Peyer's patch (tissue), 4 donors: ENCODE data around the gene PKD2L1. TPM values are rescaled to one million over a fixed set of nuclear protein-coding genes. Genes with fewer than 3 reads are reported as not detected.
"Not testable (repeated sequence)": the region's sequence is repeated elsewhere in the genome, so short reads cannot be mapped to it uniquely, and the experiment has no call there.

ENCODE experiments used
- DNase-seq, 3 donors: peaks; one replicate each; pipeline ENCODE4 v3.0.0-alpha.2; 2017 to 2019
- H3K27ac ChIP-seq, 4 donors: fragments of 200-600 bp; sonication (generic); one replicate each; pipeline ENCODE4 v1.5.1; 2016 to 2019
- H3K27me3 ChIP-seq, 2 donors: fragments of 200-600 bp; sonication (generic); one replicate each; pipeline ENCODE4 v1.5.1; 2019
- H3K36me3 ChIP-seq, 3 donors: fragments of 200-600 bp; sonication (generic); one replicate each; pipeline ENCODE4 v1.5.1; 2016 to 2019
- H3K4me1 ChIP-seq, 4 donors: fragments of 200-600 bp; sonication (generic); one replicate each; pipeline ENCODE4 v1.5.1; 2016 to 2019
- H3K4me3 ChIP-seq, 4 donors: fragments of 200-600 bp; sonication (generic); 1 replicate in 3 of 4; 2 replicates in 1 of 4; pipeline ENCODE4 v1.5.1; 2016 to 2019; ENCODE audit warnings: mild to moderate bottlenecking in 1 of 4
- H3K9me3 ChIP-seq, 4 donors: fragments of 200-600 bp; sonication (generic); one replicate each; pipeline ENCODE4 v1.5.1; 2016 to 2019; ENCODE audit warnings: mild to moderate bottlenecking in 1 of 4
- POLR2A ChIP-seq, 2 donors: fragments of 450-650 bp; IDR thresholded peaks; one replicate each; pipeline ENCODE4 v1.5.1; 2017; ENCODE audit warnings: antibody characterized with exemption in 2 of 2, mild to moderate bottlenecking in 2 of 2, moderate library complexity in 2 of 2
- total RNA-seq, 4 donors: library from RNA; depleted of rRNA; stranded (reverse); fragments of >200 nt; gene quantifications; one replicate each; pipeline ENCODE4 v1.1.0, GENCODE V29; 2016
- TF ChIP-seq, protein P1 (sequence below), 6 experiments: fragments of 450-650 bp in 4 of 6; fragments of 200-600 bp in 2 of 6; sonication (generic) in 1 of 6; IDR thresholded peaks; one replicate each; pipeline ENCODE4 v1.5.1; 2017 to 2019; ENCODE audit warnings: antibody characterized with exemption in 6 of 6, mild to moderate bottlenecking in 3 of 6, moderate library complexity in 1 of 6

PKD2L1 gene
- total RNA-seq, 4 donors from 2014 or later: not detected

DNA sequence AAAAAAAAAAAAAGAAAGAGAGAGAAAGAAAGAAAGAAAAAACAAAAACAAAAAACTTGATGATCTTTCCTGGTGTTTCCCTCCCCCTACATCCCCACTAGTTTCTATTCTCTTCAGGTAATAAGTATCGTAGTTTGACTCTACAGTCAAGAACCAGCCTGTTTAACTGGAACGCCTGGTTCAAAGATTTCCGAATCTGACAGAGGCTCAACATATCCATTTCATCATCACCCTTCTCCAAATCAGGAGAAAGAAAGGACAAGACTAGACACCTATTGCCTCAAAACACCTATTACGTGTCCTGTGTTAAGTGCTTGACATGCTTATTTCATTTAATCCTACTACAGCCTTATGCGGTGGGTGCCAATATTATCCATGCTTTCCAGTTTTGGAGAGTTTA lies 23.2 kb downstream of the PKD2L1 start:
- TF ChIP-seq POLR2A (IDR thresholded peaks at IDR 0.05): no peak
- TF ChIP-seq, protein P1, sequence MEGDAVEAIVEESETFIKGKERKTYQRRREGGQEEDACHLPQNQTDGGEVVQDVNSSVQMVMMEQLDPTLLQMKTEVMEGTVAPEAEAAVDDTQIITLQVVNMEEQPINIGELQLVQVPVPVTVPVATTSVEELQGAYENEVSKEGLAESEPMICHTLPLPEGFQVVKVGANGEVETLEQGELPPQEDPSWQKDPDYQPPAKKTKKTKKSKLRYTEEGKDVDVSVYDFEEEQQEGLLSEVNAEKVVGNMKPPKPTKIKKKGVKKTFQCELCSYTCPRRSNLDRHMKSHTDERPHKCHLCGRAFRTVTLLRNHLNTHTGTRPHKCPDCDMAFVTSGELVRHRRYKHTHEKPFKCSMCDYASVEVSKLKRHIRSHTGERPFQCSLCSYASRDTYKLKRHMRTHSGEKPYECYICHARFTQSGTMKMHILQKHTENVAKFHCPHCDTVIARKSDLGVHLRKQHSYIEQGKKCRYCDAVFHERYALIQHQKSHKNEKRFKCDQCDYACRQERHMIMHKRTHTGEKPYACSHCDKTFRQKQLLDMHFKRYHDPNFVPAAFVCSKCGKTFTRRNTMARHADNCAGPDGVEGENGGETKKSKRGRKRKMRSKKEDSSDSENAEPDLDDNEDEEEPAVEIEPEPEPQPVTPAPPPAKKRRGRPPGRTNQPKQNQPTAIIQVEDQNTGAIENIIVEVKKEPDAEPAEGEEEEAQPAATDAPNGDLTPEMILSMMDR (IDR thresholded peaks at IDR 0.05): no peak
- Histone ChIP-seq H3K27ac (no peak overlapping the region), H3K36me3 (no peaks in the 10 kb centered on the region), H3K4me1 (no peaks in the 10 kb centered on the region), H3K27me3 (no peaks in the 10 kb centered on the region), H3K9me3 (no peaks in the 10 kb centered on the region), H3K4me3 (no peak overlapping the region)
- DNase-seq: no peak

DNA sequence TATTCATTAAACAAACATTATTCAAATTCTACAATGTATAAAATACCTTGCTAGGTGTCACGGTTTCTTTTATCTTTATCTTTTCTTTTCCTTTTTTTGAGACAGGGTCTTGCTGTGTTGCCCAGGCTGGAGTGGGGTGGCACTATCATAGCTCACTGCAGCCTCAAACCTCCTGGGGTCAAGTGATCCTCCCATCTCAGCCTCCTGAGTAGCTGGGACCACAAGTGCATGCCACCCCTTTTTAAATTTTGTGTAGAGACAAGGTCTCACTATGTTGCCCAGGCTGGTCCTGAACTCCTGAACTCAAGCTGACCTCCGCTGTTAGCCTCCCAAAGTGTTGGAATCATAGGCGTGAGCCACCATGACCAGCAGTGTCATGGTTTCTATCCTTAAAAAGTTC lies 25.6 kb downstream of the PKD2L1 start:
- H3K27me3 ChIP-seq: no peaks in the 10 kb centered on the region

DNA sequence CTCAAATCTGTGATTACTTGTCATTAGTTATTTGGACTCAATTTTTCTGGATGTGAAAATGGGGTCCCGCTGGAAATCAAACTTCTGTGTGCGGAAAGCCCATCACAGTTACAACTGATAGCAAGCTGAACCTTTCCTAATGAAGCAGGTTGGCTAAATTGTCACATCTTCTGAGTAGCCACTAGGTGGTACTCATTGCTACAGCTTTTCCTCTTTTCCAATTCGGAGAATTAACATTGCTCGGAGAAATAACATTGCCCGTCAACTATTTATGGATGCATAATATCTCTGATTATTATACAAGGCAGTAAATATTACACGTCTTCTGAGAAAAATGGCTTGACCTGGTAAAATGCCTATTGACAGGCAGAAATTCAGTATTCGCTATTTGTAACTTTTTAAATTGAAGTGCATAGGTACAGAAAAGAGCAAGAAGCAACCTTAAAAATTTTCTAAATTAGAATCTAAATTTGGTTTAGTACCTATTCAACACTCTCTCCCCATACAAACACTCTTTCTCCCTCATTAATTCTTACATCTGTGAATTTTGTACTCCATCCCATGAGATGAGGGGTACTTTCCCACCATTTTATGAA lies 26.2 kb downstream of the PKD2L1 start:
- Histone ChIP-seq H3K27ac (no peak overlapping the region), H3K4me1 (no peaks in the 10 kb centered on the region), H3K36me3 (no peaks in the 10 kb centered on the region), H3K9me3 (no peaks in the 10 kb centered on the region), H3K27me3 (no peaks in the 10 kb centered on the region), H3K4me3 (no peak overlapping the region)
- TF ChIP-seq POLR2A (IDR thresholded peaks at IDR 0.05): no peak
- TF ChIP-seq, protein P1 (IDR thresholded peaks at IDR 0.05): peak; percentile 24 to 57 (median 48)
- no peak for DNase-seq

More for the DNA sequence above, 25.6 kb downstream of the PKD2L1 start:
- TF ChIP-seq, protein P1 (IDR thresholded peaks at IDR 0.05): no peak
- TF ChIP-seq POLR2A (IDR thresholded peaks at IDR 0.05): no peak
- Histone ChIP-seq H3K36me3 (no peaks in the 10 kb centered on the region), H3K4me1 (no peaks in the 10 kb centered on the region), H3K9me3 (no peaks in the 10 kb centered on the region), H3K4me3 (no peak overlapping the region), H3K27ac (no peak overlapping the region)
- no peak for DNase-seq

DNA sequence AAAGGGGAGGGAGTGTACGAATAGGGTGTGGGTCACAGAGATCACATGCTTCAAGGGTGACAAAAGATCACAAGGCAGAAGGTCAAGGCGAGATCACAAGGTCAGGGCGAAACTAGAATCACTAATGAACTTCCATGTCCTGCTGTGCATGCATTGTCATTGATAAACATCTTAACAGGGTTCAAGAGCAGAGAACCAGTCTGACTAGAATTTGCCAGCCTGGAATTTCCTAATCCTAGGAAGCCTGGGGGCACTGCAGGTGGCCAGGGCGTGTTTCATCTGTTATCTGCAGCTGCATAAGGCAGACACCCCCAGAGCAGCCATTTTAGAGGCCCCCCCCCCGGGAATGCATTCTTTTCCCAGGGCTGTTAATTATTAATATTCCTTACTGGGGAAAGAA lies 28.9 kb downstream of the PKD2L1 start:
- not testable (repeated sequence) for H3K27me3 ChIP-seq, H3K27ac ChIP-seq, H3K4me3 ChIP-seq, DNase-seq, H3K36me3 ChIP-seq, H3K9me3 ChIP-seq, H3K4me1 ChIP-seq

DNA sequence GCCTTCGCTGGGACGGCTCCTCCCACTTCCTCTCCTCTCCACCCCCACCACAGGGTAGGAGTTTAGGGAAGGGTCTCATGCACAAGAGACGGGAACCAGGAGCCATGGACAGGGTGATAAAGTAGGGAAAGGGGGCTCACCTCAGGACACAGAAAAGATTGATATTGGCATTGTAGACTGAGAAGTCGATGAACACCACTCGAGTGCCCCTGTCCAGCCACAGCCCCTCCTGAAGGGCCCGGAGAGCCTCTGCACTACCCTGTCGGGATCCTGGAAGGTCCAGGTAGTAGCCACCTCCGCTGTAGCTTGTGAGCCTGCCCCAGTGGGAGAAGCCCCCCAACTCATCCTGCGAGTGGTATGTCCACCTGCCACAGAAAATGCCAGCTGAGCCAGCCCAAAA lies 32.8 kb downstream of the PKD2L1 start:
- Histone ChIP-seq H3K27me3 (no peaks in the 10 kb centered on the region), H3K4me1 (no peaks in the 10 kb centered on the region), H3K4me3 (no peak overlapping the region), H3K9me3 (no peaks in the 10 kb centered on the region), H3K36me3 (no peaks in the 10 kb centered on the region), H3K27ac (no peak overlapping the region)
- DNase-seq: no peak
- TF ChIP-seq, protein P1 (IDR thresholded peaks at IDR 0.05): no peak
- no peak for TF ChIP-seq POLR2A (IDR thresholded peaks at IDR 0.05)

DNA sequence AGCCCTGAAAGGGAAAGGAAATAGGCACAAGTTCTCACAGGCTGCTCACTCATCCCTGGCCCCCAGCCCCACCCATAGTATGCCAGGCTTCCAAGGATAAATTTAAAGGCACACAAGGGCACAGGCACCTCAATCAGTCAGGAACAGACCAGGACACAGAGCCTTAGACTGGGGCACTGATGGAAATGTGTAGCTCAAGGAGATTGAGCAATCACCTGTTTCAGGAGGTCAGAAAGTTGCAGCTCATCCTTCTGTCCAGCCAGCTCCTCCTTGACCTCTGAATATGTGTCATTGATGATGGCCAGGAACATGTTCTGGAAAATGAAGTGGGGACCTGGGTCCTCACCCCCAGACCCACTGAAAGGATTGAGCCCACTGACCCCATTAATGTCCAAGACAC lies 37.0 kb downstream of the PKD2L1 start:
- Histone ChIP-seq H3K9me3 (no peaks in the 10 kb centered on the region), H3K27me3 (no peaks in the 10 kb centered on the region), H3K27ac (no peak overlapping the region), H3K4me3 (no peak overlapping the region), H3K4me1 (no peaks in the 10 kb centered on the region), H3K36me3 (no peaks in the 10 kb centered on the region)
- DNase-seq: no peak
- TF ChIP-seq POLR2A (IDR thresholded peaks at IDR 0.05): no peak
- TF ChIP-seq, protein P1 (IDR thresholded peaks at IDR 0.05): no peak

DNA sequence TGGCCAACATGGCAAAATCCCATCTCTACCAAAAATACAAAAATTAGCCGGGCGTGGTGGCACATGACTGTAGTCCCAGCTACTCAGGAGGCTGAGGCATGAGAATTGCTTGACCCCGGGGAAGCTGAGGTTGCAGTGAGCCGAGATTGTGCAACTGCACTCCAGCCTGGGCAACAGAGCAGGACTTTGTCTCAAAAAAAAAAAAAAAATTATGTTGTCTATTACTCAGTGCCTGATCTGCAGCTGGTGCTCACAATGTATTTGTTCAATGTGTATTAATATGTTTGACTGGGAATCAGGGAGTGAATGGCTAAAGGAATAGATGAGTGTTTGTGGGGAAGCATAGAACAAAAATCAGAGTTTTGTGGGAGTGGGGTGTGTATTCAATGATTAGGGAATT lies 37.7 kb downstream of the PKD2L1 start:
- not testable (repeated sequence) for H3K27me3 ChIP-seq, H3K9me3 ChIP-seq, H3K4me1 ChIP-seq, H3K27ac ChIP-seq, H3K4me3 ChIP-seq, H3K36me3 ChIP-seq
- peak in 1 of 3 donors; percentile 58 for DNase-seq
